Measurements from ENCODE around the gene ZNF484.
"Not testable (repeated sequence)": the region's sequence is repeated elsewhere in the genome, so short reads cannot be mapped to it uniquely, and the experiment has no call there.

Gene ZNF484

DNA sequence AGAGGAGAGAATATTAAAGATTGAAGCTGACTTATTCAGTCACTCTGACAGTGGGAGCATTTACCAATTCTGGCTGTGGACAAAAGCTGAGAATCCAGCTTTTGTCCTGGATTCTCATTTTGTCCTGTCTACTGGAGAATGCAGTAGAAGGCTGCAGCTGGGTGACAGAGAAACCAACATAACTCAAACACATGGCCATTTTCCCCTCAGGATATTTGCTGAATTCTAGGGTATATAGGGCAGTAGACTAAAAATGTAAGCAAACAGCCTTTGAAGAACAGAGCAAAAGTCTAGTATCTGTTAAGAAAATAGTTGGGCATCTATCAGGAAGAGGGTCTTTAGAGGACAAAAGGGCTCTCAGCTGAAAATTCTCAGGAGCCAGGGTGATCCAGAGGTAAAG is 20.6 kb downstream of the ZNF484 start:
- no peak for DNase-seq

DNA sequence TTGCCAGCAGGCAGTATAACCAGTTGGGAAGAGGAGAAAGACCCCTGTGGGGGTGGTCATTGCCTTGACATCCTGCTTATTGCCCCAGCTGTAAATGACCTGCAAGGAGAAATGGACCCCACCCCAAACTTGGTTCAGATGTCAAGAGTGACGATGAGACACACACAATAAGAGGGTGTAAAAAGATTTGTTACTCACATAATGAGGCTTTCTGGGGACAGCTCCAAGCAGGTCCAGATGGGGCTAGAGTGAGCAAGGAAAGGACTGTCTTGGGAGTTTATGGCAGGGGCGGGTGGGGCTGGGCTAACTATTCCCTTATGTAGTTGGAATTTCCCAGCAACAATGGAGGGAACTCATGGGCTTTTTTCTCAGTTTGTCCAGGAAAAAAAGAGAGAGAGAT is 24.1 kb downstream of the ZNF484 start:
- no peak for DNase-seq

DNA sequence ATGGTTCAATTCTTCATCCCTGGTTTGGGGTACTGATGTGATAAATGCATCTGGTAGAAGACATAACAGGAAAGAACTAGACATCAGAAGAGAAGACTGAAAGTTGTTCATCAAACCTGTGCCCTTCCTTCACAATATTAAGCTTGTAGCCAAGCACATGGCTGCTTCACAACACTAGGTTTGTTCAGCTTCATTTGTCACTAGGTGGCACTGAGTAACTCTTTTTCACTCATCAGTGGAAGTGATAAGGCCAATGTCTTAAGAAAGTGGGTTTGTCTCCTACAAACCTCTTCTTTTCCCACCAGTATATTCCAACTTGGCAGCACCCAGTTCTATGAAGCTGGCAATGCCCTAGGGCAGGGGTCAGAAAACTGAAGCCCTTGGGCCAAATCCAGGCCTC is 26.9 kb downstream of the ZNF484 start:
- DNase-seq, result no peak

DNA sequence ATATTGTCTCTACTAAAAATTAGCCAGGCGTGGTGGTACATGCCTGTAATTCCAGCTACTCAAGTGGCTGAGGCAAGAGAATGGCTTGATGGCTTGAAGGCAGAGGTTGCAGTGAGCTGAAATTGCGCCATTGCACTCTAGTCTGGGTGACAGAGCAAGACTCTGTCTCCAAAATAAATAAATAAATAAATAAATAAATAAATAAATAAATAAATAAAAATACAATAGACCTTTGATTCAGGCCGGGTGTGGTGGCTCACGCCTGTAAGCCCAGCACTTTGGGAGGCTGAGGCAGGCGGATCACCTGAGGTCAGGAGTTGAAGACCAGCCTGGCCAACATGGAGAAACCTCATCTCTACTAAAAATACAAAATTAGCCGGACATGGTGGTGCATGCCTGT is 29.1 kb downstream of the ZNF484 start:
- not testable (repeated sequence) for DNase-seq

DNA sequence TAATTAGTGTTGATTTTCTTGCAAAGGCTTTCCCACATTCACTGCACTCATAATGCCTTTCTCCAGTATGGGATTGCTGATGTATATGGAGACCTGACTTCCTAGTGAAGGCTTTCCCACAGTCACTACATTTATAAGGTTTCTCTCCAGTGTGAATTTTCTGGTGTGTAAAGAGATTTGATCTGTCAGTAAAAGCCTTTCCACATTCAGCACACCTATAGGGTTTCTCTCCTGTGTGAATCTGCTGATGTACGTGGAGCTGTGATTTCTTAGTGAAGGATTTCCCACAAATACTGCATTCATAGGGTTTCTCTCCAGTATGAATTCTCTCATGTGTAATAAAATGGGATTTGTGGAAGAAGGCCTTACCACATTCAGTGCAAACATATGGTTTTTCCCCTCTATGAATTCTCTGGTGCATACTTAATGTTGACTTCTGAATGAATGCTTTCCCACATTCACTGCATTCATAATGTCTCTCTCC is 31.1 kb downstream of the ZNF484 start:
- DNase-seq, result no peak

DNA sequence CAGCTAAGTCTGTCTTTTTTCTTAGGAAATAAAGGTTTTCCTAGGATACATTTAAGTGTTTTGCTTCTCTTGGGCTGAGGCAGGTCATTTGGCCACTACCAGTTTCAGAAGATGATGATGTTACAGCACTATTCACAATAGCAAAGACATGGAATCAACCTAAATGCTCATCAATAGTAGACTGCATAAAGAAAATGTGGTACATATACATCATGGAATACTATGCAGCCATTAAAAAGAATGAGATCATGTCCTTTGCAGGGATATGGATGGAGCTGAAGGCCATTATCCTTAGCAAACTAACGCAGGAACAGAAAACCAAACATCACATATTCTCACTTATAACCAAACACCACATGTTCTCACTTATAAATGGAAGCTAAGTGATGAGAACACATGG is 39.4 kb downstream of the ZNF484 start:
- not testable (repeated sequence) for DNase-seq

DNA sequence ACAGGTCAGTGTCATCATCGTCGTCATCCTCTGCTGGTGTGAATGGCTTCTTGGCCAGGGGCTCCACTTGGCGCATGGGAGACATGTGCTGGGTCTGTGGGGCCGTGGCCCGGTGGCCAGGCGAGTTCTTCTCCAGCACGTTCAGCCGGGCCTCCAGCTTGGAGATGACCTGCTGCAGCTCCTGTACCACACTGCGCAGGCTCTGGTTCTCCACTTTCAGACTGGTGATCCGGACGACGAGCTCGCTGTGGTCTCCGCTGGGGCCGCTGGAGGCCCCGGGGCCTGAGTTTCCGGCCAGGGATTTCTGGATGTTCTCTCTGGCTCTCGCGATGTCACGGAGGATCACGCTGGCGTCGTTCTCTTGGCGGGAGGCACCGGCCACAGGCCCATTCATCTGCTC is 40.6 kb downstream of the ZNF484 start:
- no peak for DNase-seq

DNA sequence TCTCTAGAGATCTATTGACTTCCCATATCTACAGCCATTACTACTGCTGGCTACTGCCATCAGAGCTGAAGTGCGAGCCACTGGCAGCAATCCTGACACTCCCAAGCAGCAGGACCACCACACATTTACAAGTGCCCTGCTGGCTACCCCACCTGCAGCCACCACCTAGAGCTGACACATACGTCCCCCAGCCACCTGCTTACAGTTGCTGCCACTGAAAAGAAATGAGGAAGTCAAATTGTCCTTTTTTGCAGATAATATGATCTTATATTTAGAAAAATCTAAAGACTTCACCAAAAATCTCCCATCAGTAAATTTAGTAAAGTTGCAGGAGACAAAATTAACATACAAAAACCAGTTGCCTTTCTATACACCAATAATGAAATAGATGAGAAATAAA is 48.4 kb downstream of the ZNF484 start:
- DNase-seq, result no peak

DNA sequence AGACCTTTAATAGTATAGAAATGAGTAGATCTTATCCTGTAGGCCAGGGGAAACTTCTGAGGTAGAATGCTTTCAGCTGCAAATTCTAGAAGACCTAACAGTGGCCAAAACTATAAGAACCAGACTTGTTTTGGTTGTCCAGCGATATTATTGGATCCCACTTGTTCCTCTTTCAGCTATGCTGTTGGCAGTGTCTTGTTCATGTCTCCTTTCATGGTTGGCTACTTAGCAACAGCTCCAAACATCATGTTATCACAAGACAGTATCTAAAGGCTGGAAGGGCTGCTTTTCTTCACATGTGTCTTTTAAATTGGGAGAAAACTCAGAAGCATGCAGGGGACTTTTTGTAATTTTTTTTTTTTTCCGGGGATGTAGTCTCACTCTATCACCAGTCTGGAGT is 52.8 kb downstream of the ZNF484 start:
- not testable (repeated sequence) for DNase-seq

DNA sequence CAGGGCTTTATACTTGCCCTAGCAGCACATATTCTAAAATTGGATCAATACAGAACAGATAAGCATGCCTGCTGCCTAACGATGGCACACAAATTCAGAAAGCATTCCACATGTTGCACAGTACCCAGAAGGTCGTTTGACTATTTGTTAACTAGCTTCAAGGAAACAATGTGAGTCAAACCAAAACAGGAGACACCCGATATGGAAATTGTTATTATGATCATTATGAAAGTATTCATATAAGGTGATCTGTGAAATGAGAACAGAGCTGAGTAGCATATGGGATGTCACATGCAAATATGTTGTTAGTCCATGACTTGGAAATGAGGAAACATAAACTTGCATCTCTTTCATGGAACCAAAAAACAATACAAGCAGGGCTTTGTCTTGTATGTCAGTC is 56.9 kb downstream of the ZNF484 start:
- no peak for DNase-seq

DNA sequence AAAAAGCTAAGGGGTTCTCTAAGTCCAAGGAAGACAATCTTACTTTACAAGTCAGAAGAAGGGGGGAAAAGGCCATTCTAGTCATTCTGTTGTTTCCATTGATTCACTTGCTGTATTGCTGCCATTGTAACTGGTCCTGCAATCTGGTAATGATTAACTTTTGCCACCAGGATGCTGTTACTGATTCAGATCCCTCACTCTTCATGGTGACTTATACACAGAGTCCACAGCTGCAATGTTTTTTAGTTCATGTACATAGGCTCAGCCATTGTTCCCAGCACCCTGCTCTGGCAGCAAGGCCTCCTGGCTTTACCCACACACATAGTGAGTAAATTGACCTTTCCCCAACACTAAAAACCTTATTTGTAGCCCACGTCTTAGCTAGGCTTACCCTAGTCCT is 57.9 kb downstream of the ZNF484 start:
- DNase-seq, result not testable (repeated sequence)

DNA sequence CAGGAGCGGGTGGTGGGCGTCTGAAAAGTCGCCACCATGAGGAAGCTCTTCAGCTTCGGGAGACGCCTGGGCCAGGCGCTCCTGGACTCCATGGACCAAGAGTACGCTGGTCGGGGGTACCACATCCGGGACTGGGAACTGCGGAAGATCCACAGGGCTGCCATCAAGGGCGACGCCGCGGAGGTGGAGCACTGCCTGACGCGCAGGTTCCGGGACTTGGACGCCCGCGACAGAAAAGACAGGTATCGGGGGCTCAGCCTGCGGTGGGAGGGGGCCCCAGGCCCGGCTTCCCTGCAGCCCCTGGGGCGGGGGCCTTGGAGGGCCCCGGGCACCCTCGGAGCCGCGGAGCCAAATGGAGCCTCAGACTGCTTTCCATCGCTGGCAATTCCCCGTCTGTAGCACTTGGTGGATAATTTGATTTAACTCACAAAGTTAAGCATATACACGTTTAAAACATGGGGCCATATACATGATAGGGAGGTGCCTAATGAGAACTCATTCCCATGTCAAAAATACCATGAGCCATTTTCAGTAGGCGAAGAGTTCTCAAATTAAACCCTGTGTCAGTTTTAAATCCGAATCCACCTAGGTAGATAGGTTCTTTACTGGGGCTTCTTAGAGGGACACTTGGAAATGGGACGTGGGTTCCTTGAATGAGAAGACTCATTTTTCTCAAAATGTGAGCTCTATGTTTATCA is 68.1 kb downstream of the ZNF484 start:
- peak in 1 of 2 donors; percentile 17 for DNase-seq

DNA sequence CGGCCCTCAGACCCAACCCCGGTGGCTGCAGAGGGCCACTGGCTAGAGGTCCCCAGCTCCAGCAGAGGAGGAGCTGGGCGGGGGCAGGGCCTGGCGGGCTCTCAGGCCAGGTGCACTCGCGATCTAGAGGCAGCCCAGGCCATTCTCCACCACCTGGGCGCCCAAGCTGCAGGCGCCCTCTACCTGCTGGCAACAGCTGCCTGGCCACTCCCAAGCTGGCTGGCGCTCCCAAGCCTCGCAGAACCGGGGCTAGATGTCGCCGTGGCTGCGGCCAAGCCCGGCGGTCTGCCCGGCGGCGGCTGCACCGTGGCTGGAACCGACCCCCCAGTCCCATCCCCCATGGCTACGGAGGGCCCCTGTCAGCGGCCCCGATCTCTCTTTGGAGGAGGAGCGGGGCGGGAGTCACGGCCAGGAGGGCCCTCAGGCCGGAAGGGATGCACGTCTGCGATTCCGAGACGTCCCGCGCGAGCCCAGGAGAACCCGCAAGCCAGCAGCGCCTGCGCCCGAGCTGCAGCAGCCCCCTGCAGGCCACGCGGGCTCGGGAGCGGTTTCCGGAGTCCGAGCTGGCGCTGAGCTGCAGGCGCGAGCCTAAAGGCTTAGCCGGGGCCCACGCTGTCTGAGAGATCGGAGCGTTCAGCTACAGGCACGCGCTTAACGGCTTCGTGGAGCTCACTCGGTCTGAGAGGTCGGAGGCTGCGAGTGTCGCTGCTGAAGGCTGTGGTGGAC is 68.9 kb downstream of the ZNF484 start:
- DNase-seq, result peak; percentile 49 to 69

DNA sequence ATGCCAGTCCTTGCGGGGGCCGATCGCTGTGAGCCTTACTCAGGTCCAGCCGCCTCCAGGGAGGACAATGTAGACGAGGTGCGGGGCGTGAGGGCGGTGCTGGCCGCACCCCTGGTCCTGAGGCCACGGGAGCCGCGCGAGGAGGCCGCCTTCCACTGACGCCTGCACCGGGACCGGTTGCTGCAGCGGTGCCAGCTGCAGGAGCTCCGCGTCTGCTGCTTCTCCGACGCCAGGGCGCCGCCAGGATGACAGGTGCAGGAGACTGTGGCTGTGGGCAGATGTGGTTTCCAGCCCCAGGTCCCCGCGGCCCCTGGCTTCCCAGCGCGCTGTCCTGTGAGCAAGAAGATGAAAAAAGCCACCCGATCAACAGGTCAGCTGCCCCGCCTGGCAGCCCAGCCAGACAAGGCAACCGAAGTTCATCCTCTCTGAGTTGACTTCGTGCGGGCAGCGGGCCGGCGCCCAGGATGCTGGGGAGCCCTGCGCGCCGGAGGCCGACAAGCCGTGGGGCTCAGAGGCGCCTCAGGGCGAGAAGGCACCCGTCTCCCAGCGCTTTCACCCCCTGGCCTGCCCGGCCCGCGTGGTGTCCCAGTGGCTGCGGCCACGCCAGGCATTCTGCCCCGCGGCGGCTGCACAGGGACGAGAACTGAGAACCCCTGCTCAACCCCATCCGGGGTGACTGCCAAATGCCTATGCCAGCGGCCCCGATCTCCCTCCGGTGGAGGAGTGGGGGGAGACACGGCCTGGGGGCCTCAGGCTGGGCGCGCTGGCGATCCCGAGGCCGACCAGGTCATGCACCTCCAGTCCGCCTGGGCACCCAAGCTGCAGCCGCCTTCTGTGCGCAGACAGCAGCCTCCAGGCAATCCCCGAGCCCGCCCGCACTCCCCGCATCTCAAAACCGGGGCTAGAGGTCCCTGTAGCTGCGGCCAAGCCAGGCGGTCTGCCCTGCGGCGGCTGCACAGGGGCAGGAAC is 69.8 kb downstream of the ZNF484 start:
- peak in 1 of 2 donors; percentile 51 for DNase-seq

DNA sequence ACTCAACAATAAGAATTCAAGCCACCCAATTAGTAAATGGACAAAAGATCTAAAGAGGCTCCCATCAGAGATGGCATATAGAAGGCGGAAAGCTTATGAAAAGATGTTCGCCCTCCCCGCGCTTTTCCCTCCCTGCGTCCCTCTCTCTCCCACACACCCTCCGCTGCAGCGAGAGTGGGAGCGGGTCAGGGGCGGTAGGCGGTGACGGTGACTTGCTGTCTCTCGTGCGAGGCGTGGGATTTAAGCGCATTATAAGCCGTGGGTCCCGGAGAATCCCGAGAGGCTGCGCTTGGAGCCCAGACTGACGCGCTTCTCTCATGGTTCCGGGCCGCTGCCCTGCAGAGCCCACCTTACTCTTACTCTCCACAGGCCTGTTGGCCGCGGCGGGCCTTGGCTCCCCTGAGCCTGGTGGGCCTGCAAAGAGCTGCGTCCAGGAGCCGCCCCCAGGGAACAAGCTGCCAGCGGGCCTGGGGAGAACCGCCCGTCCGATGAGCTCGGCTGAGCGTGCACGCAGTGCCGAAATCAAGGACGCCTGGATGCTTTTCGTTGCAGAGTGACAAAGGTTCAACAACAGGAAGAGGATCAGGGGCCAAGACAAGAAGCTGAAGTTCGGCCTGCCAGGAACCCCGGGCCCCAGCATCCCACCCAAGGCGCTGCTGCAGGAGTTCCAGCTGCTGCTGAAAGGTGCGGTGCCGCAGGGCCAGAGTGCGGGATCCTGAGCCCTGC is 70.6 kb downstream of the ZNF484 start:
- DNase-seq, result no peak

DNA sequence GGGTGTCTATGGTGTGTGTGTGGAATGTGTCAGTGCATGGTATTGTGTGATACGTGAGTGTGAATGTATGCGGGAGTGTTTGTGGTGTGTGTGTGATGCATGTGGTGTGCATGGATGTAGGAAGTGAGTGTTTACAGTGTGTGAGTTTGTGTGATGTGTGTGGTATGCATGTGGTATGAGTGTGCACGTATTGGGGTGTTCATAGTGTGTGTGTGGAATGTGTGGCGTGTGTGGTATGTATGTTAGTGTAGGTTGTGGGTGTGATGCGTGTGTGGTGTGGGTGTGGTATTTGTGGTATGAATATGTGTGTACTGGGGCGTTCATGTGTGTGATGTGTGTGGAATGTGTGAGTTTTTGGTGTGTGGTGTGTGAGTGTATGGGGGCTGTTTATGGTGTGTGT is 73.1 kb downstream of the ZNF484 start:
- no peak for DNase-seq

DNA sequence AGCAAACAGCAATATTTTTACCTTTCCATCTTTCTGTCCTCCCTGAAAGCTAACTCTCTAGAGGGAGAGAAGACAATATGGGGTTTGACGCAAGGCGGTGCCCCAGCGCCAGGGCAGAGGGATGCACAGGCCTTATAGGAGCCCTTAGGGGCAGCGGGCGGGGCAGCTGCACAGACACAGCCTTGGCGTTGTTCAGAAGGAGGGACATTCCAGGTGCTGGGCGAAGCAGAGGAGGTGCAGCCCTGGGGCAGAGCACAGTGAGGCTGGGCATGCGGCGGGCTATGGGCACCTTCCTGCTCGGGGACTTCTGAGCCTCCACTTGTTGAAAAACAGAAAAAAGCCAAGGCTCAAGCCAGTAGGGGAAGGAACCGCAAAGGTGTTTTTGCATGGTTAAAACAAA is 79.5 kb downstream of the ZNF484 start:
- DNase-seq, result no peak

DNA sequence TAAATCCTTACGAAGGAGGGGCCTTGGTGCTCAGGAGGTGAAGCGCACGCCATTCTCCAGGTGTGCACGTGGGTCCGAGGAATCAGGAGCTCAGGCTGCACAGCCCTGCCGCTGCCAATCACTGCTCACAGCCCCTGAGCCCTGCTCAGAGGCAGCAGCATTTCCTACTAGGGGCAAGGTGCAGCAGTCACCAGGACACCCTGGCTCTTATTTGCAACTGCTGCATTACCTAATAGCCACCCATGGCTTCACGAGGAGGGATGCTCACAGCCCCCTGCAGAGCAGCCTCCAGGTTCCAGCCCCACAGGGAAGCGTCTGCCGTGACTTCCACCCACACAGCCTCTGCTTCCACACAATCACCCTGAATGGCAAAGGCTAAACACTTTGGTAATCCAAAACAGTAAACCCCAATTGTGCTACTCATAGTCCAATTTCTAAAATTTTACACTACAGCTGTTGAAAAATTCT is 81.5 kb downstream of the ZNF484 start:
- DNase-seq, result not testable (repeated sequence)

DNA sequence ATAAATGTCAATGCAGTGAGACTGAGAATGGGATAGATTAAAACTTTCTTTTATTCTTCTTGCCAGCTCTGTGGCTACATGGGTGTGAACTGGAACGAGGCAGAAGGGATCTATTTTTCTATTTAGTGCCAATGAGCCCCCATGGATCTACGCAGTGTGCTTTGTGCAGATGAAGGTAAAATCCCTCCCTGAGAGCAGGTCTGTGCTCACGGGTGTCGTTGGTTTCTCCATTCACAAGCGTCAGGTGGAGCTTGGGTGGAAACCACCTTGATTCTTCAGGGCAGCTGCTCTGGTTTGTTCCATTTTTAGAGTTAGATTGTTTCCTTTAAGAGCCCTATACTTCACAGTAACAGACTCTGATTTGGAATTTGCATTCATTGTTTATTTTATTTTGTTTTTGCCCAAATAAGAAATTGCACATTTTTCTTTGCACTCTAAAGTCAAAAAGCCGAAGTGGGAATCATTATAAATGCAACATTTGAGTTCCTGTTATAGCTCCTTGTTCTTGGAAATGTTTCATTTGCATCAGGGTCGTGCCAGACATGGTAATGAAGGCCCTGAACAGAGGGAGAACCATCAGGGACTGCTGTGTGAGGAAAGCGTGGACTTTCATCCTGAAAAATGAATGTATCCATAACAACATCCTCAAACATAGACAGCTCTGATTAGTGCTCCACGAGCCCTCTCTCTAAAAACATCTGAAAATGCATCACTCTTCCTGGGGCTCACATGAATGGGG is 82.1 kb downstream of the ZNF484 start:
- DNase-seq, result no peak

Measured in stimulated activated CD4-positive, alpha-beta T cell treated with anti-CD3 and anti-CD28 coated beads, Interleukin-2, amount 100 ng/mL, for 24 hours (primary cell).